GM23338 (cell line): ENCODE data around the gene LCN6. TPM values are rescaled to one million over a fixed set of nuclear protein-coding genes. Genes with fewer than 3 reads are reported as not detected.
"Not testable (repeated sequence)": the region's sequence is repeated elsewhere in the genome, so short reads cannot be mapped to it uniquely, and the experiment has no call there.

Source experiments
- ATAC-seq: fragments of 200-7000 bp; cut with Tn5 transposase; 3 replicates; pipeline ENCODE4 v1.9.1; 2020
- DNase-seq: peaks from one replicate; pipeline ENCODE4 v3.0.0-alpha.2; 2015; ENCODE audit warnings: low spot score
- H2AFZ ChIP-seq: fragments of 200-600 bp; sonication (generic); 2 replicates; pipeline ENCODE4 v1.8.0; 2016; ENCODE audit warnings: antibody characterized with exemption, mild to moderate bottlenecking, moderate library complexity
- H3F3A ChIP-seq: fragments of 200-600 bp; sonication (generic); replicated peaks from 2 replicates; pipeline ENCODE4 v1.8.0; 2017; ENCODE audit warnings: antibody characterized with exemption, mixed run types, low read depth
- H3K27ac ChIP-seq: fragments of 200-600 bp; sonication (generic); 2 replicates; pipeline ENCODE4 v1.6.1; 2016; ENCODE audit warnings: low read depth
- H3K27me3 ChIP-seq: fragments of 200-600 bp; sonication (generic); 2 replicates; pipeline ENCODE4 v1.8.0; 2016; ENCODE audit warnings: mild to moderate bottlenecking, mixed run types, moderate library complexity; ENCODE audit not compliant: insufficient read depth
- H3K36me3 ChIP-seq: fragments of 200-600 bp; sonication (generic); 2 replicates; pipeline ENCODE4 v1.8.0; 2016; ENCODE audit warnings: mild to moderate bottlenecking; ENCODE audit not compliant: insufficient read depth
- H3K4me1 ChIP-seq: fragments of 200-600 bp; sonication (generic); 2 replicates; pipeline ENCODE4 v1.8.0; 2016; ENCODE audit warnings: mild to moderate bottlenecking, moderate library complexity; ENCODE audit not compliant: insufficient read depth
- H3K4me2 ChIP-seq: fragments of 200-600 bp; sonication (generic); 2 replicates; pipeline ENCODE4 v1.7.1; 2017; ENCODE audit warnings: mixed run types
- H3K4me3 ChIP-seq: fragments of 200-600 bp; sonication (generic); 2 replicates; pipeline ENCODE4 v1.6.1; 2016; ENCODE audit warnings: mixed run types
- H3K79me2 ChIP-seq: fragments of 200-600 bp; sonication (generic); replicated peaks from 2 replicates; pipeline ENCODE4 v1.8.0; 2017; ENCODE audit warnings: mild to moderate bottlenecking; ENCODE audit not compliant: insufficient read depth
- H3K9me2 ChIP-seq: fragments of 200-600 bp; sonication (generic); 2 replicates; pipeline ENCODE4 v1.8.0; 2017; ENCODE audit not compliant: insufficient read depth
- H4K20me1 ChIP-seq: fragments of 200-600 bp; sonication (generic); replicated peaks from 2 replicates; pipeline ENCODE4 v1.8.0; 2017; ENCODE audit warnings: mild to moderate bottlenecking; ENCODE audit not compliant: insufficient read depth
- H3K27ac Mint-ChIP-seq: 2 replicates; pipeline ENCODE4 v1.8.0; 2020; ENCODE audit warnings: inconsistent platforms, mild to moderate bottlenecking, moderate library complexity, mixed read lengths
- H3K27me3 Mint-ChIP-seq: 3 replicates; pipeline ENCODE4 v1.8.0; 2022; ENCODE audit warnings: low read depth, mild to moderate bottlenecking, moderate library complexity, mixed read lengths, inconsistent platforms; ENCODE audit not compliant: insufficient read depth, poor library complexity
- H3K36me3 Mint-ChIP-seq: 3 replicates; pipeline ENCODE4 v1.8.0; 2021; ENCODE audit warnings: low read depth, mild to moderate bottlenecking, inconsistent platforms, moderate library complexity, mixed read lengths
- H3K4me1 Mint-ChIP-seq: 3 replicates; pipeline ENCODE4 v1.8.0; 2020; ENCODE audit warnings: mild to moderate bottlenecking, inconsistent platforms, mixed read lengths
- H3K4me3 Mint-ChIP-seq: 3 replicates; pipeline ENCODE4 v1.8.0; 2021; ENCODE audit warnings: moderate library complexity, mild to moderate bottlenecking, inconsistent platforms, mixed read lengths
- H3K9me3 Mint-ChIP-seq: 3 replicates; pipeline ENCODE4 v1.8.0; 2020; ENCODE audit warnings: moderate library complexity, mild to moderate bottlenecking, inconsistent platforms, mixed read lengths
- CREB1 ChIP-seq: fragments of 250-450 bp; sonication (Bioruptor Pico); IDR thresholded peaks from 2 replicates; pipeline ENCODE4 v1.5.0; 2020; ENCODE audit warnings: low read depth, mild to moderate bottlenecking, moderate library complexity
- EZH2 ChIP-seq: fragments of 200-600 bp; sonication (generic); IDR thresholded peaks from one replicate; pipeline ENCODE4 v1.8.0; 2017; ENCODE audit warnings: antibody characterized with exemption, mild to moderate bottlenecking, low read depth; ENCODE audit not compliant: unreplicated experiment
- EZH2phosphoT487 ChIP-seq: fragments of 200-600 bp; sonication (generic); IDR thresholded peaks from one replicate; pipeline ENCODE4 v1.8.1; 2018; ENCODE audit warnings: antibody characterized with exemption; ENCODE audit not compliant: unreplicated experiment
- JUNB ChIP-seq: IDR thresholded peaks from one replicate; pipeline ENCODE4 v1.6.1; 2016; ENCODE audit warnings: antibody characterized with exemption; ENCODE audit not compliant: unreplicated experiment
- NANOG ChIP-seq: IDR thresholded peaks from 2 replicates; pipeline ENCODE4 v1.6.1; 2016; ENCODE audit warnings: antibody characterized with exemption, borderline replicate concordance
- POLR2AphosphoS5 ChIP-seq: IDR thresholded peaks from 2 replicates; pipeline ENCODE4 v1.6.1; 2016; ENCODE audit warnings: antibody characterized with exemption, low read depth
- ZNF114 ChIP-seq: fragments of 250-450 bp; sonication (Bioruptor Pico); IDR thresholded peaks from 2 replicates; pipeline ENCODE4 v1.5.0; 2020; ENCODE audit warnings: mild to moderate bottlenecking, moderate library complexity
- ZNF331 ChIP-seq: fragments of 250-450 bp; sonication (Bioruptor Pico); IDR thresholded peaks from 2 replicates; pipeline ENCODE4 v1.5.0; 2020; ENCODE audit warnings: low read depth, mild to moderate bottlenecking, moderate library complexity
- ZNF462 ChIP-seq: fragments of 250-450 bp; sonication (Bioruptor Pico); IDR thresholded peaks from 2 replicates; pipeline ENCODE4 v1.5.0; 2020; ENCODE audit warnings: mild to moderate bottlenecking, moderate library complexity
- polyA plus RNA-seq: library from polyadenylated mRNA; unstranded; fragments of >200 nt; fragmentation: Nextera tagmentation; extraction: Ambion mirVana; gene quantifications from 2 replicates; pipeline ENCODE4 v1.2.1, GENCODE V29; 2016
- total RNA-seq: library from RNA; depleted of rRNA; stranded (reverse); fragments of >200 nt; shearing (Covaris generic); gene quantifications from 2 replicates; pipeline ENCODE4 v1.2.3, GENCODE V29; 2014
- TF ChIP-seq, protein P1 (sequence below), 2 experiments: fragments of 200-600 bp in 1 of 2; sonication (generic) in 1 of 2; conservative IDR thresholded peaks; 2 replicates each; pipeline versions ENCODE4 v1.5.1 to v1.6.1; 2016 to 2017; ENCODE audit warnings: antibody characterized with exemption in 2 of 2, low read depth in 2 of 2, mild to moderate bottlenecking in 2 of 2, moderate library complexity in 1 of 2

LCN6 gene
- total and polyA plus RNA-seq, 2 experiments from 2014 or later = not detected

DNA sequence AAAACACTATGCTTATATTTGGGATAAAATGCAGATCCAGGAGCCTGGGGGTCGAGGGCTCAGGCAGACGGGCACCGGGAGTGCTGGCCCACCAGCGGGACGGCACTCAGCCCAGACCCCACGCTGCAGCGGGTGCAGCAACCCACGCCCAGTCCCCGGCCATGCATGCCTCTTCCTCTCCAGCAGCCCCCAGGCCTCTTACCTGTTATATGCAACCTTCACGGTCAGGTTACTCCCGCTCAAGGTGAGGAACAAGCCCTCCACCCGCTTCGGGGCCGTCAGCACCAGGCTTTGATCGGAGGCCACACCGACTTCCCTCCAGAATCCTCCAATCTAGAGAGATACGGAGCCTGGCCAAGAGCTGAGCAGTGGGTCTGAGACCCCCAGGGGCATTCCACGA lies 8.5 kb upstream of the LCN6 start:
- Histone ChIP-seq H3F3A (0 out of 2 replicates have a peak, but pooled peaks cover 2% of the 10 kb centered on the region), H4K20me1 (no peaks in the 10 kb centered on the region), H3K4me1 (no peaks in the 10 kb centered on the region), H3K9me2 (no peaks in the 10 kb centered on the region), H3K27ac (no peak overlapping the region), H3K79me2 (no peaks in the 10 kb centered on the region), H2AFZ (no peak overlapping the region), H3K4me3 (no peak overlapping the region), H3K36me3 (no peaks in the 10 kb centered on the region), H3K27me3 (no peaks in the 10 kb centered on the region), H3K4me2 (no peak overlapping the region)
- Mint-ChIP-seq H3K4me3 (no peak overlapping the region), H3K4me1 (peaks cover 11% of the 10 kb centered on the region), H3K9me3 (peaks cover 22% of the 10 kb centered on the region), H3K27ac (no peak overlapping the region), H3K36me3 (peaks cover 3% of the 10 kb centered on the region; the same call in 2 of the 3 replicates), H3K27me3 (peaks cover 7% of the 10 kb centered on the region)
- DNase-seq (no peak), ATAC-seq (no peak)
- no peak for TF ChIP-seq ZNF462 (CRISPR knock-in tag)

DNA sequence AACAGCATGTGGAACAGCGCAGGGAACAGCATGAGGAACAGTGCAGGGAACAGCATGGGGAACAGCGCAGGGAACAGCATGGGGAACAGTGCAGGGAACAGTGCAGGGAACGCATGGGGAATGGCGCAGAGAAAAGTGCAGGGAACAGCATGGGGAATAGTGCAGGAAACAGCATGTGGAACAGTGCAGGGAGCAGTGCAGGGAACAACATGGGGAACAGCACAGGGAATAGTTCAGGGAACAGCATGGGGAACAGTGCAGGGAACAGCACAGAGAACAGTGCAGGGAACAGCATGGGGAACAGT lies 7.8 kb upstream of the LCN6 start:
- H3F3A ChIP-seq = 0 out of 2 replicates have a peak, but pooled peaks cover 2% of the 10 kb centered on the region
- DNase-seq = no peak
- no peaks in the 10 kb centered on the region for H4K20me1 ChIP-seq
- no peak for TF ChIP-seq POLR2AphosphoS5
- no peak for TF ChIP-seq JUNB
- no peak for TF ChIP-seq ZNF331 (CRISPR knock-in tag)
- TF ChIP-seq NANOG = no peak
- no peak for TF ChIP-seq EZH2phosphoT487
- no peak for TF ChIP-seq CREB1 (CRISPR knock-in tag)
- TF ChIP-seq, protein P1, sequence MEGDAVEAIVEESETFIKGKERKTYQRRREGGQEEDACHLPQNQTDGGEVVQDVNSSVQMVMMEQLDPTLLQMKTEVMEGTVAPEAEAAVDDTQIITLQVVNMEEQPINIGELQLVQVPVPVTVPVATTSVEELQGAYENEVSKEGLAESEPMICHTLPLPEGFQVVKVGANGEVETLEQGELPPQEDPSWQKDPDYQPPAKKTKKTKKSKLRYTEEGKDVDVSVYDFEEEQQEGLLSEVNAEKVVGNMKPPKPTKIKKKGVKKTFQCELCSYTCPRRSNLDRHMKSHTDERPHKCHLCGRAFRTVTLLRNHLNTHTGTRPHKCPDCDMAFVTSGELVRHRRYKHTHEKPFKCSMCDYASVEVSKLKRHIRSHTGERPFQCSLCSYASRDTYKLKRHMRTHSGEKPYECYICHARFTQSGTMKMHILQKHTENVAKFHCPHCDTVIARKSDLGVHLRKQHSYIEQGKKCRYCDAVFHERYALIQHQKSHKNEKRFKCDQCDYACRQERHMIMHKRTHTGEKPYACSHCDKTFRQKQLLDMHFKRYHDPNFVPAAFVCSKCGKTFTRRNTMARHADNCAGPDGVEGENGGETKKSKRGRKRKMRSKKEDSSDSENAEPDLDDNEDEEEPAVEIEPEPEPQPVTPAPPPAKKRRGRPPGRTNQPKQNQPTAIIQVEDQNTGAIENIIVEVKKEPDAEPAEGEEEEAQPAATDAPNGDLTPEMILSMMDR (conservative IDR thresholded peaks at IDR 0.05; ENCODE audit: low read depth in 2 of 2) = no peak
- TF ChIP-seq ZNF114 (CRISPR knock-in tag) = no peak
- no peak for TF ChIP-seq EZH2
- ATAC-seq = no peak
- H3K4me1 Mint-ChIP-seq = peaks cover 7% of the 10 kb centered on the region
- peaks cover 28% of the 10 kb centered on the region for H3K9me3 Mint-ChIP-seq
- H3K27ac ChIP-seq = no peak overlapping the region
- no peak overlapping the region for H3K4me3 Mint-ChIP-seq
- H3K36me3 ChIP-seq = no peaks in the 10 kb centered on the region
- H3K27me3 ChIP-seq = no peaks in the 10 kb centered on the region
- no peak overlapping the region for H3K4me2 ChIP-seq
- no peaks in the 10 kb centered on the region for H3K4me1 ChIP-seq
- no peaks in the 10 kb centered on the region for H3K9me2 ChIP-seq
- H3K27me3 Mint-ChIP-seq = peaks cover 7% of the 10 kb centered on the region
- H3K79me2 ChIP-seq = no peaks in the 10 kb centered on the region
- H3K36me3 Mint-ChIP-seq = peaks cover 3% of the 10 kb centered on the region; the same call in 2 of the 3 replicates
- H3K4me3 ChIP-seq = no peak overlapping the region
- no peak overlapping the region for H2AFZ ChIP-seq
- no peak overlapping the region for H3K27ac Mint-ChIP-seq

- not testable (repeated sequence) for H3K9me2 ChIP-seq, H3K4me3 Mint-ChIP-seq, DNase-seq, H3K4me3 ChIP-seq, H3K27me3 Mint-ChIP-seq, H4K20me1 ChIP-seq, H3K4me2 ChIP-seq, H3K36me3 Mint-ChIP-seq, H3F3A ChIP-seq, H3K4me1 ChIP-seq, H3K27ac Mint-ChIP-seq, H3K36me3 ChIP-seq, H3K27me3 ChIP-seq, H3K79me2 ChIP-seq, ATAC-seq, H3K27ac ChIP-seq, H3K4me1 Mint-ChIP-seq, H2AFZ ChIP-seq
- H3K9me3 Mint-ChIP-seq = peaks cover 28% of the 10 kb centered on the region
These were observed 7.2 kb upstream of the LCN6 start for GRCh38 chr9:136755302-136756133.
